HG03066 (cell line): ENCODE results near the gene NRG2.

Experiments used
- ATAC-seq: cut with Tn5 transposase; IDR thresholded peaks from one replicate; pipeline ENCODE4 v1.9.1; 2021; ENCODE audit warnings: low read depth; ENCODE audit not compliant: unreplicated experiment

NRG2 gene

GRCh38 chr5:140042643-140043507, at the start of gene NRG2:
NRG2 (minus strand) TSS chr5:140043299.
- peak; percentile 56 for ATAC-seq

- ATAC-seq: no peak
These were observed 47.2 kb upstream of the NRG2 start for GRCh38 chr5:140090251-140090650.

- ATAC-seq: no peak
These were observed 41.4 kb upstream of the NRG2 start for GRCh38 chr5:140084541-140084940.

GRCh38 chr5:140083650-140084049, 40.6 kb upstream of the NRG2 start:
- ATAC-seq: no peak

- ATAC-seq: no peak
These were observed 40.0 kb upstream of the NRG2 start for GRCh38 chr5:140083120-140083519.

- no peak for ATAC-seq
These were observed 33.7 kb upstream of the NRG2 start for GRCh38 chr5:140076788-140077187.

GRCh38 chr5:140076142-140076541, 33.0 kb upstream of the NRG2 start:
- no peak for ATAC-seq

- ATAC-seq: no peak
These were observed 32.3 kb upstream of the NRG2 start for GRCh38 chr5:140075371-140075770.

GRCh38 chr5:140073296-140073695, 30.2 kb upstream of the NRG2 start:
- ATAC-seq: no peak

- no peak for ATAC-seq
These were observed 29.7 kb upstream of the NRG2 start for GRCh38 chr5:140072812-140073211.

GRCh38 chr5:140060816-140061215, 17.7 kb upstream of the NRG2 start:
- no peak for ATAC-seq

- no peak for ATAC-seq
These were observed 15.3 kb upstream of the NRG2 start for GRCh38 chr5:140058212-140058932.

- ATAC-seq: no peak
These were observed 13.8 kb upstream of the NRG2 start for GRCh38 chr5:140056880-140057279.

GRCh38 chr5:140055152-140055551, 12.1 kb upstream of the NRG2 start:
- ATAC-seq: no peak

GRCh38 chr5:140054086-140054689, 11.1 kb upstream of the NRG2 start:
- no peak for ATAC-seq

GRCh38 chr5:140051950-140052349, 8.9 kb upstream of the NRG2 start:
- ATAC-seq: no peak

- no peak for ATAC-seq
These were observed 6.6 kb upstream of the NRG2 start for GRCh38 chr5:140049713-140050112.

- ATAC-seq: no peak
These were observed 6.1 kb upstream of the NRG2 start for GRCh38 chr5:140049205-140049604.

- ATAC-seq: no peak
These were observed 942 bp upstream of the NRG2 start for GRCh38 chr5:140044041-140044440.

- peak; percentile 5 for ATAC-seq
These were observed 391 bp upstream of the NRG2 start for GRCh38 chr5:140043508-140043872.

- no peak for ATAC-seq
These were observed 781 bp downstream of the NRG2 start for GRCh38 chr5:140042393-140042642.
